GM19438 (cell line): Measurements from ENCODE around the gene LSM5.
"Not testable (repeated sequence)": the region's sequence is repeated elsewhere in the genome, so short reads cannot be mapped to it uniquely, and the experiment has no call there.

Experiments
- ATAC-seq: cut with Tn5 transposase; IDR thresholded peaks from one replicate; pipeline ENCODE4 v1.9.1; 2021; ENCODE audit warnings: low read depth; ENCODE audit not compliant: unreplicated experiment

The LSM5 gene

DNA sequence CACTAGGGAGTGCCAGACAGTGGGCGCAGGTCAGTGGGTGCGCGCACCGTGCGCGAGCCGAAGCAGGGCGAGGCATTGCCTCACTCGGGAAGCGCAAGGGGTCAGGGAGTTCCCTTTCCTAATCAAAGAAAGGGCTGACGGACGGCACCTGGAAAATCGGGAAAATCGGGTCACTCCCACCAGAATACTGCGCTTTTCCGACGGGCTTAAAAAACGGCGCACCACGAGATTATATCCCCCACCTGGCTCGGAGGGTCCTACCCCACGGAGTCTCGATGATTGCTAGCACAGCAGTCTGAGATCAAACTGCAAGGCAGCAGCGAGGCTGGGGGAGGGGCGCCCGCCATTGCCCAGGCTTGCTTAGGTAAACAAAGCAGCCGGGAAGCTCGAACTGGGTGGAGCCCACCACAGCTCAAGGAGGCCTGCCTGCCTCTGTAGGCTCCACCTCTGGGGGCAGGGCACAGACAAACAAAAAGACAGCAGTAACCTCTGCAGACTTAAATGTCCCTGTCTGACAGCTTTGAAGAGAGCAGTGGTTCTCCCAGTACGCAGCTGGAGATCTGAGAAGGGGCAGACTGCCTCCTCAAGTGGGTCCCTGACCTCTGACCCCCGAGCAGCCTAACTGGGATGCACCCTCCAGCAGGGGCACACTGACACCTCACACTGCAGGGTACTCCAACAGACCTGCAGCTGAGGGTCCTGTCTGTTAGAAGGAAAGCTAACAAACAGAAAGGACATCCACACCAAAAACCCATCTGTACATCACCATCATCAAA, 25.4 kb downstream of the LSM5 start:
- ATAC-seq, result not testable (repeated sequence)

DNA sequence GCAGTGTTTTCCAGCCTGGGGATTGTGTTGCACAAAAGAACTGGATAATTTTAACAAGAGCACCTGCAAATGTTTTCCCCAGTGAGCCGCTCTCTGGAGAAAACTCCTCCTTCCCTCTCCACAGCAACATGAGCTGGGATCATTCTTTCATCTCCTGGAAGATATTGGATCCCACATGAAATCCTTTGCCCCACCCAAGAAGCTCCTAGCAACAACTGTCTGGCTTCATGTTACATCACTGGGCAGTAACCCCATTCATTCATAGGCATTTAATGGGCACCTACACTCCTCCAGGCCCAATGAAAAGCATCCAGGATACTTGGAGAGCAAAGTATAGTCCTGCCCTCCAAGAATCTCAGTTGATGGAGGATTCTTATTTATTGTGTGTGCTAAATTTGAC, 27.2 kb downstream of the LSM5 start:
- no peak for ATAC-seq

DNA sequence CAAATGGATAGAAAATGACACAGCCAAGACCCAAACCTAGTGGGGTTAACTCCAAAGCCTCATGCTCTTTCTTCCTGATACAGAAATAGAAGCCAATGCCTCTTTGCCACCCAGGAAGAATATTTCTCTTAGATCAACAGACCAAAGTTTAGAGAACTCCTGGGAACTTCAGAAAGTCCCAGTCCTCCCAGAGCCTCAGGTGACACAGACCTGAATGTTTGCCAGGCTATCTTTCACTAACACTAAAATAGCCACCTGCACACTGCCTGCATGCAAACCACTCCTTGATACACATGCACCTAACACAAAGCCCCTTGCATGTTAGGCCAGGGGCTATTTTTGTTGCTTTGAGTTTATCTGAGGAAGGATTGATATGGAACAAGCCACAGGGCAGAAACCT, 27.7 kb downstream of the LSM5 start:
- no peak for ATAC-seq

DNA sequence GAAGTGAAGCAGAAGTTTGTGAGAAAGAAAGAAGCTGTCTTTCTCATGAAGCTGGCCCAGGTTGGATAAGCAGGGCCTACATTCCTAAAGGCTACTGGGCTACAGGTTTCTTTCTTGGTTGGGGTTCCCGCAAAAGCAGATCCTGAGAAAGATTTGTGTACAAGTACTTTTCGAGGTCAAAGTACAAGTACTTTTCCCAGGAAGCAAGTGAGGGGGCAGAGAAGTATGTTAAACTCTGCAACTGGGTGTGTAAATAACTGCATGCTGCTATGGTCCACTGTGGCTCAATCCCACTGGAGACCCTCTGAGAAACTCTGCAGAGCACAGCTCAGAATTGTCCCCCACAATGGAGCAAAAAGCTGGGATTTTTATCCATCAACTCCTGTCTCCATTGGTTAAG, 28.7 kb downstream of the LSM5 start:
- ATAC-seq, result no peak

DNA sequence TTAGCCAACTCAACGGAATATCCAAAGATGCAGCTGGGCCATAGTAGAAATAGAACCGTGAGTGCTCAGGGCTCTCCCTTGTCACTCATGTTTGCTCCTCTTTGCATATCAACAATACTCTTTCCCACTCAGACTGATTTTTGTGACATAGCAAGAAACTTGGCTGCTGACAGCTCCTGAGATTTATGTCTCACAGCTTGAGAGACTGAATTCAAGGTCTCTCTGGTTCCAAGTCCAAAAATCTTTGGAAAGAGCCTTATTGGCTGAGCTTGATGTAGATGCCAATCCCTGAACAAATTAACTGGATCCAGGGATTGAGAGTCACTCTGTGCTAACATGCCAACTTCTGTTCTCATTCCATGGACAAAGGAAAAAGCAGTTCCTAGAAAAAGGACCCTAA, 30.4 kb downstream of the LSM5 start:
- no peak for ATAC-seq

DNA sequence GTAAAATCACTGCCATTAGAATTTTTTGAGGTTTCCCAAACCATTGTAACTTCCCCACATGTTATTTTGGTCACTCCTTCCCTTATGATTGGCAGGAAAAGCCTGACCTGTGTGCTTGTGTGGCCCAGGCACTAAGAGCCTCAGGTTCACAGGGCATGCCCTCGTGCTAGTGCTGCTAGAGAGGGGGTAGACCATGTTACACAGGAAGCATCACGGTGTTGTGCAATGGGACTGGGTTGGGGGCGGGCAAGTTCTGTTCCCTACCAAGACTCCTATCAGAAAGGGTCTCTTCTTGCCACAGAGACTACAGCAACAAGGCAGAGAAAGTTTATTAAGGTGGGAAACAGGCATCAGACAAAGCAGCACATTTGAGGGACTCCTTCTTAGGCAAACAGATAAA, 32.2 kb downstream of the LSM5 start:
- no peak for ATAC-seq

DNA sequence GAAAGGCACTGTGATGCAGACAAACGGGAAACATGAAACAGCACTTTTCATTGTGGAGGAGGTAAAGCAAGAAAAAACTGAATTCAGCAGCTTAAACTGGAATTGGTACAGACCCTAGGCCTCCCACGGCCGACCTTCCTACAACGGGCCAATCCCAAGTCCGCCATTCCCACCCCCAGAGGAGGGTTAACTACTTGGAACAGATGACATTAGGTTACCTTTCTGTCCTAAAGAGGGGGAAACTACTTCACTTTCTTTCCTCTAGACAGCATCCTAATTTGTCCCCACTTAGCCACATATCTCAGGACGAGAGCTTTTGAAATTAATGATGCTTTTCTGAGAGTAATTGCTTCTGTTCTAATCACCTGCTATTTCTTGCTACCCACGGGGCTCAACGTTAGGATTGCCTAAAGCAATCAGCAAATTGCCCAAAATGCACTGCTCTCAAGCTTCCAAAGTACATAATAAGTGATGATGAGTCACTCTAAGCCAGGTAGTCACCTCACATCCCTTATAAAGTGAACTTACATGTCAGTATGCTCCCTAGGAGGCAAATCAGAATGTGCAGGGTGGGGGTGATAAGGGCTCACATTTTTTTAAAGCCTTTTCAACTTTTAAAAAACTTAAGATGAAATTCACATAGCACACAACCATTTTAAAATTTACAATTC, 36.7 kb downstream of the LSM5 start:
- ATAC-seq, result no peak

DNA sequence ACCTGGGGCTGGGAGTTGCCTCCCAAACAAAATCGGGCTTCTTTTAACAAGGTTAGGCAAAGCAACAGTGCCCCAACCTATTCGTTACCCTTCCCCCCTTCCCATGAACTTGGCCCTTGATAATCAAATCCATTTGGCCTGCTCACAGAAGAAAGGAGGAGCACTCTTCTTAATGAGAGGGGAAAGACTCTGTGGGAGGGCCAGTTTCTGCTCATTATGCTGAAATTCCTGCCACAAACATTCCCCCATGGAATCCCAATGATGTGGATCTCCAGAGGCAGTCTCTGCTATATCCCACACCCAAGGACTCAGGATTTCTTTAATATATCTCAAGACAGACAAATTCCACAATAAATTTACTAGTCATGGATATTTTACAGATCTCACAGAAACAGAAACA, 43.0 kb downstream of the LSM5 start:
- no peak for ATAC-seq

DNA sequence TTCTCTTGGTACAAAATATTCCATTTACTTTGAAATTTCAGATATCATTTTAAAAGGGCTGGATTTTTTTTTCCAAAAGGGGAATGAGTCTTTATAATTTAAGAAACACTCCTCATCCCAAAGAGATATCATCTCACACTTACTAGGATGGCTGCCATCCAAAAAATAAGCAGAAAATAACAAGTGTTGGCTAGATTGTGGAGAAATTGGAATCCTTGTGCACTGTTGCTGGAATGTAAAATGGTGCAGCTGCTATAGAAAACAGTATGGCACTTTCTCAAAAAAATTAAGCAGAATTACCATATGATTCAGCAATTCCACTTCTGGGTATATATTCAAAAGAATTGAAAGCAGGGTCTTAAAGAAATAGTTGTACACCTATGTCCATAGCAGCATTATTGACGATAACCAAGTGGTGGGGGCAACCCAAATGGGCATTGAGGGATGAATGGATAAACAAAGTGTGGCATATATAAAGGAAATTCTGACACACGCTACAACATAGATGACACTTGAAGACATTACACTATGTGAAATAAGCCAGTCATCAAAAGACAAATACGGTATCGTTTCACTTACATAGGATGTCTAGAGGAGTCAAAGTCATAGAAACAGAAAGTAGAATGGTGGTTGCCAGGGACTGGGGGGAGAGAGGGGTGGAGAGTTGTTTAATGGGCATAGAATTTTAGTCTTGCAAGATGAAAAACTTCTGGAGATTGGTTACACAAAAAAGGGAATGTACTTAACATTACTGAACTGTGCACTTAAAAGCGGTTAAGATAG, 53.8 kb downstream of the LSM5 start:
- ATAC-seq, result no peak
